Mammary epithelial cell (primary cell): ENCODE measurements around the gene PROK1.

Source experiments
- CTCF ChIP-seq, 2 donors: IDR thresholded peaks in 1 of 2; conservative IDR thresholded peaks in 1 of 2; 2 replicates each; pipeline ENCODE4 v1.5.1; 2011 to 2012; ENCODE audit warnings: inconsistent platforms in 2 of 2, low read length in 2 of 2, mild to moderate bottlenecking in 2 of 2, control low read depth in 1 of 2, low read depth in 1 of 2; ENCODE audit not compliant: insufficient read depth in 1 of 2; ENCODE audit errors: extremely low read depth in 1 of 2
- EZH2 ChIP-seq: IDR thresholded peaks from 2 replicates; pipeline ENCODE4 v1.6.1; 2012; ENCODE audit warnings: low read length, inconsistent platforms, borderline replicate concordance

GRCh38 chr1:110474444-110474843, 23.5 kb downstream of the PROK1 start:
- TF ChIP-seq CTCF (conservative IDR thresholded peaks at IDR 0.05 in 1 of 2, IDR thresholded peaks at IDR 0.05 in 1 of 2; ENCODE audit: extremely low read depth in 1 of 2, insufficient read depth in 1 of 2, low read depth in 1 of 2, low read length in 2 of 2) (no peak), EZH2 (no peak)
